SU-DHL-6 (cell line): ENCODE measurements around the gene NSF.
"Not testable (repeated sequence)": the region's sequence is repeated elsewhere in the genome, so short reads cannot be mapped to it uniquely, and the experiment has no call there.

ENCODE experiments used
- CTCF ChIP-seq: fragments of 200-600 bp; sonication (generic); IDR thresholded peaks from one replicate; pipeline ENCODE4 v1.5.1; 2017; ENCODE audit warnings: antibody characterized with exemption, mild to moderate bottlenecking, low read length, moderate library complexity; ENCODE audit not compliant: insufficient read depth, poor library complexity, severe bottlenecking
- EZH2phosphoT487 ChIP-seq: fragments of 200-600 bp; sonication (generic), shearing (Covaris generic); conservative IDR thresholded peaks from 2 replicates; pipeline ENCODE4 v1.6.1; 2018; ENCODE audit warnings: mild to moderate bottlenecking, antibody characterized with exemption, low read length, moderate library complexity, mixed read lengths

- not testable (repeated sequence) for TF ChIP-seq CTCF, EZH2phosphoT487
Measured at GRCh38 chr17:46647688-46648278, 57.3 kb downstream of the NSF start.
